Left ventricle myocardium inferior (tissue), 1 donor: ENCODE results near the gene NOL12. TPM values are rescaled to one million over a fixed set of nuclear protein-coding genes. Genes with fewer than 3 reads are reported as not detected.

Experiments
- DNase-seq: peaks from one replicate; pipeline ENCODE4 v3.0.0-alpha.2; 2020
- H3K27ac ChIP-seq: fragments of 200-600 bp; replicated peaks from 2 replicates; pipeline ENCODE4 v1.8.0; 2021
- H3K27me3 ChIP-seq: fragments of 200-600 bp; 2 replicates; pipeline ENCODE4 v1.8.0; 2021; ENCODE audit warnings: low read depth
- H3K36me3 ChIP-seq: fragments of 200-600 bp; 2 replicates; pipeline ENCODE4 v1.8.0; 2021
- H3K4me1 ChIP-seq: fragments of 200-600 bp; 2 replicates; pipeline ENCODE4 v1.8.0; 2021
- H3K4me3 ChIP-seq: fragments of 200-600 bp; 2 replicates; pipeline ENCODE4 v1.8.0; 2021; ENCODE audit warnings: mild to moderate bottlenecking, moderate library complexity
- H3K9me3 ChIP-seq: fragments of 200-600 bp; replicated peaks from 2 replicates; pipeline ENCODE4 v1.8.0; 2021
- CTCF ChIP-seq: fragments of 200-600 bp; IDR thresholded peaks from 2 replicates; pipeline ENCODE4 v1.8.0; 2021; ENCODE audit warnings: antibody characterized with exemption, mild to moderate bottlenecking, borderline replicate concordance
- intact Hi-C: fragments of 100-400 bp; cut with micrococcal nuclease; formaldehyde crosslinking; loops from one replicate; pipeline ENCODE4 v1.11.0; 2022
- total RNA-seq: library from RNA; stranded (reverse); fragmentation: NEBNext Ultra II Directional; extraction: Animal tissue kit (Norgen Biotek cat#: 25700); gene quantifications from one replicate; pipeline ENCODE4 v1.2.1, GENCODE V29; 2021
- donor health status: DM: no; HTN: yes; CAD: no; lungs with severe emphysema.

NOL12 gene
- total RNA-seq, 1 donor from 2014 or later = 12.8 TPM

GRCh38 chr22:37739035-37739434 lies 52.9 kb downstream of the NOL12 start:
- Histone ChIP-seq H3K9me3 (no peaks in the 10 kb centered on the region), H3K27ac (peak overlapping the region; percentile 70), H3K4me3 (peak overlapping the region; percentile 4), H3K36me3 (no peaks in the 10 kb centered on the region), H3K27me3 (no peaks in the 10 kb centered on the region), H3K4me1 (peaks cover 48% of the 10 kb centered on the region)
- intact Hi-C loops = no loop called here
- peak; percentile 89 for DNase-seq
- no peak for TF ChIP-seq CTCF

GRCh38 chr22:37739611-37740049 lies 53.5 kb downstream of the NOL12 start:
- Histone ChIP-seq H3K4me1 (peaks cover 48% of the 10 kb centered on the region), H3K4me3 (peak overlapping the region; percentile 4), H3K27me3 (no peaks in the 10 kb centered on the region), H3K9me3 (no peaks in the 10 kb centered on the region), H3K36me3 (no peaks in the 10 kb centered on the region), H3K27ac (peak overlapping the region; percentile 70)
- peak; percentile 45 for DNase-seq
- TF ChIP-seq CTCF = no peak
- intact Hi-C loops = no loop called here

- peaks cover 48% of the 10 kb centered on the region for H3K4me1 ChIP-seq
These were observed 54.5 kb downstream of the NOL12 start for GRCh38 chr22:37740455-37741311.

GRCh38 chr22:37741312-37741795 lies 55.2 kb downstream of the NOL12 start:
- H3K36me3 ChIP-seq = no peaks in the 10 kb centered on the region
- TF ChIP-seq CTCF = no peak
- H3K27me3 ChIP-seq = no peaks in the 10 kb centered on the region
- intact Hi-C loops = no loop called here
- peak; percentile 89 for DNase-seq
- H3K9me3 ChIP-seq = no peaks in the 10 kb centered on the region
- peaks cover 50% of the 10 kb centered on the region for H3K4me1 ChIP-seq
- H3K4me3 ChIP-seq = no peak overlapping the region
- H3K27ac ChIP-seq = peak overlapping the region; percentile 70

More at GRCh38 chr22:37740455-37741311, 54.5 kb downstream of the NOL12 start:
- H3K9me3 ChIP-seq = no peaks in the 10 kb centered on the region
- no peak for TF ChIP-seq CTCF
- H3K27ac ChIP-seq = peak overlapping the region; percentile 70
- no peak overlapping the region for H3K4me3 ChIP-seq
- DNase-seq = no peak
- no peaks in the 10 kb centered on the region for H3K27me3 ChIP-seq
- intact Hi-C loops = no loop called here
- no peaks in the 10 kb centered on the region for H3K36me3 ChIP-seq

- no peak for TF ChIP-seq CTCF
- Histone ChIP-seq H3K9me3 (no peaks in the 10 kb centered on the region), H3K27me3 (no peaks in the 10 kb centered on the region), H3K27ac (peak overlapping the region; percentile 70), H3K4me1 (peaks cover 62% of the 10 kb centered on the region), H3K4me3 (no peak overlapping the region), H3K36me3 (no peaks in the 10 kb centered on the region)
- no peak for DNase-seq
- intact Hi-C loops = no loop called here
These were observed 56.4 kb downstream of the NOL12 start for GRCh38 chr22:37742376-37743171.
